NOMO-1 (cell line): ENCODE results near the gene PRXL2C.

ENCODE experiments used
- DNase-seq, 2 experiments: peaks; one replicate each; lab custom pipeline; 2025; ENCODE audit not compliant: unreplicated experiment in 2 of 2; lab: John Stamatoyannopoulos, UW

PRXL2C gene

DNA sequence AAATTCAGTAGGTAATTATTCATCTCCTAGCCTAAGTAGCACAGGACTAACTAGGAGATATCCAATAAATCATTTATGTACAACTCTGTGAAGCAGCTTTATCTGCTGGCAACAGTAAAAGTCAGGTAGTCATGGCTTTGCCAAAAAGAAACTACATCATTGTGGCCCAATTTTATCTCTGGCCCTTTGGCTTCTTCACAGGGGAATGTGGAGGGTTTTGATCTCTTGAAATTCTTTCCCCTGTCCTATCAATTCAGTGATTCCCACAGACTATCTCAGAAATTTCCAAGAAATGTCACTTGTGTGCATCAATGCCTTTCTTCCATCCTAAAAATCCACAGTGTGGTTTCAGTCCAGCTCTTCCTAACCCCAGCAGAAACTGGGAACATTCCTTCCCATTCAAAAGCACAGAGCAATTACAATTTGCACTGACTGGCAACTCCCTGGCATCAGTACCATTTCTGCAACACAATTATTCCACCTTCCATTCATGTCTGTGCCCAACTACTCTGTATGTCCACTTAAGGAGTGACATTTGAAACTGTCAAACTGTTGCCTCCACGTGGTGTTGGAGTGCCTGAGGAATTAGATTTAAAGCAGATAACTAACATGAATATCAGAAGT, 42.0 kb downstream of the PRXL2C start:
- no peak for DNase-seq

DNA sequence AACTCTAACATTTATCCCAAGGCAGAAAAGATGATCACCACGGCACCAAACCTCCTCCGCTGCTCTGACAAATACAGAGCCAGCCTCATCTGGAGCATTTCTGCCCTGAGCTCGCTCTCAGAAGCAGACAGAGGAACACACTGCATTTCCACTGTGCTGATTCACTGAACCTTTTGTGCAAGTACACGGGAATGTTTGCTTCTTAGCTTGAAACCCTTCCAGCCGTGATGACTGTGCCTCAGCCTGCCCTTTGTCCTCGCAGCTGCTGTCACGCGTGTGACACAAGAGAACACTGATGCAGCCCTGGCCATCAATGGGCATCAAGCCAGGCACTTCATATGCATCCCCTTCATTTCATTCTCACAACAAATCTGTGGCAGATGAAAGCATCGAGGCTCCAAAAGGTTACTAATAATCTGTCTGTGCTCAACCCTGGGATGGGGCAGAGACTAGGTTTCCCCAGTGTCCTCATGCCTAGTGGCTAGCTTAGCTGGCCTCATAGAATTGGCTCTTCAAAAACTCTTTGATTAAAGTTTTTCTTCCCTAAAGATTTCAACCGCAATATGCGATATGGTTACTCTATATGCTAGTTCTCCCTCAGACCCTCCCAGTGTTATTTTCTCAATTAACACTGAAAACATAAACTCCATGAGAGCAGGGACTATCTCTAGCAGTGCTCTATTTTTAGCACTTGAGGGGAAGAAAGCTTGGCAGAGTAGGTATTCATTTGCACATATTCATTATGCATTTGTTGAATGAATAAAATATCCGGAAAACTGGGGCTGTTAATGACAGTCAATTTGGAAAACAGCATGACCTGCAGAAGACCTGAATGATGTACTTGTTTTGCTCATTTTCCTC, 42.8 kb downstream of the PRXL2C start:
- DNase-seq = no peak

GRCh38 chr9:96611302-96611701, 43.8 kb downstream of the PRXL2C start:
- DNase-seq = no peak

DNA sequence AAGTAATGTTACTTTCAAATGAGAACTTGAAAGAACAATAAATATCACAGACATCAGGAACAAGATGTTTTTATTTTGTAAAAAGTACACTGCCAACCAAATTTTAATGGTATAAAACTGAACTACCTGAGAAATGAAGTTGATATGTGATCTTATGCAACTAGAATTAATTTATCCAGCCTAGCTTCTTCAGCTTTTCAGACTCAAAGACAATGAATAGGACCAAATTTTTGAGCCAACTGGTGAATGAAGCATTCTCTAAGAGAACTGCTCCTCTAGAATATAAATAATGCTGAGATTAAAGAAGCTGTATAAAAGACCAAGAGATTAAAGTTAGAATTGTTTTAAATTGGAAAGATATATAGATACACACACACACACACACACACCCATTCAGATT, 45.4 kb downstream of the PRXL2C start:
- no peak for DNase-seq

GRCh38 chr9:96607971-96608370, 47.1 kb downstream of the PRXL2C start:
- DNase-seq = no peak

GRCh38 chr9:96605328-96605727, 49.8 kb downstream of the PRXL2C start:
- DNase-seq = no peak

DNA sequence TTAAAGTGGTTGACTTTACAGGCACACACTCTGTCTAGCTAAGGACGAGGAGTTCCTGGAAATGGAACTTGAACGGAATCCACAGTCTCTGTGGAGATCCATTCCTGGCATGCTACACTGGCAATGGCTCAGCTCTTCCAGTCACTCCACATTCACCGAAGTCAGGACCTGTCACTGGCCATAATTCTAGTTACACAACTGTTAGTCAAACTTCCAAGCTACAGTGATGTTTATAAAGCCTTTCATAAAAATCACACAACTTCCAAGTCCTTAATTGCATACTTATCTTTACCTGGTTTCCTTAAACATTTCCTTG, 51.2 kb downstream of the PRXL2C start:
- no peak for DNase-seq

GRCh38 chr9:96603305-96604003, 51.7 kb downstream of the PRXL2C start:
- DNase-seq = no peak

DNA sequence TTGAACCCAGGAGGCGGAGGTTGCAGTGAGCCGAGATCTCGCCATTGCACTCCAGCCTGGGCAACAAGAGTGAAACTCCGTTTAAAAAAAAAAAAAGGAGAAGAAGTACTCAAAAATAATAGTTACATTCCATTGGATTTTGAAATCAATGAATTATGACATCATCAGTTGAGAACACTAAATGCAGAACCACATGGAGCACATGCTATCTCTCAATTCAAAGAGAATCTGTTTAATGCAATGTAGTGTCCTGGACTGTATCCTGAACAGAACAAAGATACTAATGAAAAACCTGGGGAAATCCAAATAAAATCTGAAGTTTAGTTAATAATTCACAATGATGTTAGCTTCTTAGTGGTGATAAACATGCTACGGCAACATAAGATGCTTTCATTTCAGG, 55.8 kb downstream of the PRXL2C start:
- DNase-seq = peak in 1 of 2 experiments; percentile 21

DNA sequence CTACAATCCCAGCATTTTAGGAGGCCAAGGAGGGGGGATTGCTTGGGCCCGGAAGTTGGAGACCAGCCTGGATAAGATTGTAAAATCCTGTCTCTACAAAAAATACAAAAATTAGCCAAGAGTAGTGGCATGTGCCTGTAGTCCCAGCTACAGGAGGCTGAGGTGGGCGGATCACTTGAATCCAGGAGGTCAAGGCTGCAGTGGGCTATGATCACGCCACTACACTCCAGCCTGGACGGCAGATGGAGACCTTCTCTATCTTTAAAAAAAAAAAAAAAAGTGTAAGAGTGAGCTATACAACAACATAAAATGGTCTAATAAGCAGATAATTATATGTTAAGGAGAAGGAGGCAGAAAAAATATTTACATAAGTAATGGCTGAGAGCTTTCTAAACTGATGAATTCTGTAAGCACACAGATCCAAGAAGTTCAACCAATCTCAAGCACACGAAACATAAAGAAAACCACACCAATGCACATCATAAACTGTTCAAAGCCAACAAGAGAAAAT, 58.5 kb downstream of the PRXL2C start:
- DNase-seq = no peak
